Heart right ventricle (tissue), 16 donors: ENCODE data around the gene RASA1. TPM values are rescaled to one million over a fixed set of nuclear protein-coding genes. Genes with fewer than 3 reads are reported as not detected.

Source experiments
- ATAC-seq, 8 donors: fragments of 200-7000 bp; cut with Tn5 transposase; one replicate each; pipeline ENCODE4 v1.9.1; 2020; ENCODE audit warnings: mild to moderate bottlenecking in 8 of 8, moderate library complexity in 8 of 8, moderate number of reproducible peaks in 1 of 8
- DNase-seq, 2 donors: peaks; one replicate each; pipeline ENCODE4 v3.0.0-alpha.2; 2020
- H3K27ac ChIP-seq, 10 donors: fragments of 200-600 bp; sonication (generic) in 2 of 10; one replicate each; pipeline versions ENCODE4 v1.5.0 to v1.8.0; 2020 to 2022; ENCODE audit warnings: mild to moderate bottlenecking in 3 of 10
- H3K27me3 ChIP-seq, 7 donors: fragments of 200-600 bp; one replicate each; pipeline ENCODE4 v1.8.0; 2021 to 2022; ENCODE audit warnings: mild to moderate bottlenecking in 2 of 7
- H3K36me3 ChIP-seq, 9 donors: fragments of 200-600 bp; sonication (generic) in 1 of 9; one replicate each; pipeline versions ENCODE4 v1.5.0 to v1.8.0; 2020 to 2022; ENCODE audit warnings: mild to moderate bottlenecking in 2 of 9
- H3K4me1 ChIP-seq, 9 donors: fragments of 200-600 bp; sonication (generic) in 1 of 9; one replicate each; pipeline versions ENCODE4 v1.5.0 to v1.8.0; 2020 to 2022; ENCODE audit warnings: mild to moderate bottlenecking in 4 of 9
- H3K4me3 ChIP-seq, 10 donors: fragments of 200-600 bp; sonication (generic) in 2 of 10; one replicate each; pipeline versions ENCODE4 v1.5.0 to v1.8.0; 2020 to 2022; ENCODE audit warnings: mild to moderate bottlenecking in 7 of 10, moderate library complexity in 2 of 10
- H3K9me3 ChIP-seq, 11 donors: fragments of 200-600 bp in 10 of 11; sonication (generic) in 2 of 11; one replicate each; pipeline versions ENCODE4 v1.5.0 to v1.8.0; 2013 to 2022; ENCODE audit warnings: mild to moderate bottlenecking in 2 of 11, control low read depth in 1 of 11, moderate library complexity in 1 of 11
- CTCF ChIP-seq, 9 donors: fragments of 200-600 bp; sonication (generic) in 2 of 9; IDR thresholded peaks; one replicate each; pipeline versions ENCODE4 v1.5.0 to v1.8.0; 2021 to 2022; ENCODE audit warnings: antibody characterized with exemption in 9 of 9, mild to moderate bottlenecking in 5 of 9, moderate library complexity in 1 of 9
- WGBS, 2 donors: extraction: QIAGEN DNeasy Blood & Tissue Kit; methylation state at CpG; one replicate each; pipeline ENCODE4 v1.1.7; 2013; ENCODE audit warnings: inconsistent platforms in 1 of 2; 5-methylcytosine and 5-hydroxymethylcytosine counted together
- intact Hi-C, 10 donors: fragments of 100-400 bp; cut with DNase I; formaldehyde crosslinking; loops; one replicate each; pipeline versions ENCODE4 v1.11.1 to v1.14.2; 2022
- polyA plus RNA-seq, 2 donors: library from polyadenylated mRNA; stranded (reverse); fragments of 200-250 nt; gene quantifications; one replicate each; pipeline ENCODE4 v1.2.3, GENCODE V29; 2013
- total RNA-seq, 10 donors: library from RNA; stranded (reverse); fragmentation: NEBNext Ultra II Directional in 3 of 10; extraction: Animal tissue kit (Norgen Biotek cat#: 25700) in 3 of 10; gene quantifications; one replicate each; pipeline versions ENCODE4 v1.2.1 to v1.2.4, GENCODE V29; 2021 to 2023
- donor health status: Arrhythmogenic right ventricular cardiomyopathy.
- donor health status: ischemic (EF 13 %, LVEDD 7.1; RV severe dilation, severe dysfunction).
- donor health status: healthy with polysubstance abuse.
- donor health status: DM: no; HTN: yes; CAD: no.
- donor health status: DM: no; HTN: no; CAD: no.
- donor health status: ischemic (EF 25% LVEDD 6.9; RV normal size, moderate dysfunction).
- donor health status: ischemic (EF 25% LVEDD 5.7; RV mildly dilated, moderate dysfunction).
- donor health status: healthy.
- donor health status: DM: yes; HTN: yes; CAD: no.
- donor health status: Ischemic cardiomyopathy.
- donor health status: ischemic (EF 35%, LVEDD 5.7; RV mildly dilated, moderate dysfunction).
- donor health status: nonischemic (EF 11% LVEDD 7.7; RV severe dilation, severe dysfunction).
- donor health status: DM: yes; HTN: yes; CAD: no.
- donor health status: PGD.
- donor health status: ischemic (EF 29% LVEDD 5.4; RV normal size, mild dysfunction).
- donor health status: nonischemic (EF 23%, LVEDD 6.1; RV moderate dilation, normal function).

RASA1 gene
- total and polyA plus RNA-seq, 12 donors: 6.5 to 21.0 (median 17.7) TPM

DNA sequence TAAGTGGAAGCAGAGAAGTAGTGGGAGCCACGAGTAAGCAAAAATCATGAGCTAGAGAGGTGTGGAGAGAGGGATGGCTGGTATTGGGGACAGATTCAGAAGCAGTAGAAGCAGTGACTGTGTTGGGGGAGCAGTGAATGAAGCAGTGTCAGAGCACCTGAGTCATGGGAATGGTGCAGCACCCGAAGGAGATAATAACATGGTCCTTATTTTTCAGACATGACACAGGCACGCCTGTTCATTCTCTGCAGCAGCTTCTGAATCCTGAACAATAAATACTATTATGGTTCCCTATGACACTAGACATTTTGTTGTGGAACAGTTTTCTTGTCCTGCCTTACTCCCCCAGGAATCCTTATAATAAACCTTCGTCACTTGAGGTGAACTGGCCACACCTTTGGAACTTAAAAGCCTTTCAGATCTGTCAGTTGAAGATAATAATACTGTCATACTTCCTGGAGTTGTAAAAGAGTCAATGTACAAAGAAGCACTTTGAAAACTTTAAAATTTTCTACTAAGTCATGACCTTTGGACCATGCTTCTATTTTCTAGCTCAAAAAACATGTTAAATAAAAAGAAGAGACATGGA lies 7.0 kb upstream of the RASA1 start:
- DNase-seq: no peak
- WGBS, 2 donors: 64 to 71% methylated on average over 4 of the region's 4 CpGs
- Histone ChIP-seq H3K27ac (no peak overlapping the region), H3K27me3 (no peaks in the 10 kb centered on the region), H3K36me3 (no peaks in the 10 kb centered on the region), H3K4me3 (no peak overlapping the region), H3K4me1 (peaks cover 0 to 4% (median 0%) of the 10 kb centered on the region in 9 donors), H3K9me3 (no peaks in the 10 kb centered on the region)
- intact Hi-C loops: loop anchor here in 6 of 10 donors (10.0 kb wide), 3 partner anchors 124 to 154 kb away; partner anchors contain the start of gene CCNH (in 1 of the 6)
- ATAC-seq: no peak
- TF ChIP-seq CTCF (IDR thresholded peaks at IDR 0.05): no peak

- WGBS, 2 donors: 63% methylated on average over 3 of the region's 3 CpGs
- no peak for ATAC-seq
- intact Hi-C loops: loop anchor here in 6 of 10 donors (10.0 kb wide), 3 partner anchors 121 to 151 kb away; partner anchors contain the start of gene CCNH (in 1 of the 6)
These were observed 4.2 kb upstream of the RASA1 start for GRCh38 chr5:87263498-87263897.

DNA sequence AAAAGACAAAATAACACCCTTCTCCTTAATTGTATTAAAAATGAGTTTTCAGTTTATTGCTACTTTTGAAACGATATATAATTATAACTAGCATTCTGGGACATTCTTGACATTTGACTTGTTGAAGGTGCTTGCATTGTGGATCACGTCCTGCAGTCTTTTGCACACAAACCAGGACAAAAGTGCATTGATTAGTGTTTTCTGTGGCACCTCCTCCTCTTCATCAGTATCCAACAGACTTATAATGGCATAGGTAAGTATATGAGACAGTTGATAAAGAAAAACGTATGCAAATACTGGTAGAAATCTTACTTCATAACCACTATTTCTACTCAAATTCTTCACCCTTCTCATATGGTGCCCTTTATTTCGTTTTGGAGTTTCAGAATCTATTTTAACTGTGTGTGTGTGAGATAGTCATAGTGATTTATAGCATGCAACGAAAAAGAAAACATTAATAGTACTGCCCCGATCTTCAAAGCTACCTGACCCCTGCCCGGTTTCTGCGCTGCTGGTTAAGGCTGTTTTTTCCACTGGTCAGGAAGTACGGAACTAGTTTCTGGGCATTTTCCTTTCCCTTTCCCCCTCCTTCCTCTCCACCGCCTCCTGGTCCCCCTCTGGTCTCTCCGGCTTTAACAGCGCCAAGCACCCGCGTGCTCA lies 639 bp upstream of the RASA1 start:
- no peak for TF ChIP-seq CTCF (IDR thresholded peaks at IDR 0.05)
- Histone ChIP-seq H3K27ac (peak overlapping the region; percentile 80 to 97 (median 94)), H3K27me3 (no peaks in the 10 kb centered on the region), H3K4me3 (peak overlapping the region; percentile 76 to 99 (median 94)), H3K9me3 (no peaks in the 10 kb centered on the region), H3K4me1 (peaks cover 0 to 33% (median 22%) of the 10 kb centered on the region in 9 donors), H3K36me3 (peaks cover 0 to 6% (median 0%) of the 10 kb centered on the region in 9 donors)
- intact Hi-C loops: loop anchor here in 7 of 10 donors (5.0 to 10.0 kb wide), 4 partner anchors 118 to 148 kb away; partner anchors contain the start of gene CCNH (in 2 of the 7)
- DNase-seq (no peak), ATAC-seq (no peak)
- WGBS, 2 donors: 8 to 9% methylated on average over 14 of the region's 14 CpGs

More at GRCh38 chr5:87263498-87263897, 4.2 kb upstream of the RASA1 start:
- TF ChIP-seq CTCF (IDR thresholded peaks at IDR 0.05): no peak
- H3K9me3 ChIP-seq: no peaks in the 10 kb centered on the region
- H3K4me1 ChIP-seq: peaks cover 0 to 7% (median 1%) of the 10 kb centered on the region in 9 donors
- no peak for DNase-seq
- H3K27ac ChIP-seq: no peak overlapping the region
- H3K27me3 ChIP-seq: no peaks in the 10 kb centered on the region
- no peaks in the 10 kb centered on the region for H3K36me3 ChIP-seq
- H3K4me3 ChIP-seq: no peak overlapping the region

DNA sequence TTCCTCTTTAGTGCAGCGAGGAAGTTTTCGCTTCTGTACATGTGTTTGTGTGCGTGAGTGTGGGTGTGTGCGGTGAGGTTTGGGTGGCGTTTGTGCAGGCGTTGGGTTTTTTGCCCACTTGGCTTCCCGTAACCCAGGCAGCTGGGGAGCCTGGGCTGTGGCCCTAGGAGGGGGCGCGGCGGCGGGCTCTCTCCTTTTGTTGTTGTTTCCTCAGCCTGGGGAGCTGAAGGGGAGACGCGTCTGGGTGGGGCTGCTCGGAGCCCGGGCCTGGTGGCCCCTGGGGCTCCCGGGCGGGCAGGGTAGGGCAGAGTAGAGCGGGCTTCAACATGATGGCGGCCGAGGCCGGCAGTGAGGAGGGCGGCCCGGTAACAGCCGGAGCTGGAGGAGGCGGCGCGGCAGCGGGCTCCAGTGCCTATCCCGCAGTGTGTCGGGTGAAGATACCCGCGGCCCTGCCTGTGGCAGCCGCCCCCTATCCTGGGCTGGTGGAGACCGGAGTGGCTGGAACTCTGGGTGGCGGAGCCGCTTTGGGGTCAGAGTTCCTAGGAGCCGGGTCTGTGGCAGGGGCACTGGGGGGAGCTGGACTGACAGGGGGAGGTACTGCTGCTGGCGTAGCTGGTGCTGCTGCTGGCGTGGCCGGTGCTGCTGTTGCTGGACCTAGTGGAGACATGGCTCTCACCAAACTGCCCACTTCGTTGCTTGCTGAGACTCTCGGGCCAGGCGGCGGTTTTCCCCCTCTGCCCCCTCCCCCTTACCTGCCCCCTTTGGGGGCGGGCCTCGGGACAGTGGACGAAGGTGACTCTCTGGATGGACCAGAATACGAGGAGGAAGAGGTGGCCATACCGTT lies 665 bp downstream of the RASA1 start:
- intact Hi-C loops: loop anchor here in 7 of 10 donors (5.0 to 10.0 kb wide), 4 partner anchors 116 to 146 kb away; partner anchors contain the start of gene CCNH (in 2 of the 7)
- peak; percentile 72 to 91 (median 85) for ATAC-seq
- Histone ChIP-seq H3K9me3 (no peaks in the 10 kb centered on the region), H3K27me3 (no peaks in the 10 kb centered on the region), H3K4me1 (peaks cover 0 to 43% (median 26%) of the 10 kb centered on the region in 9 donors), H3K27ac (peak overlapping the region; percentile 80 to 97 (median 94)), H3K36me3 (peaks cover 0 to 6% (median 0%) of the 10 kb centered on the region in 9 donors), H3K4me3 (peak overlapping the region; percentile 76 to 99 (median 94))
- DNase-seq: peak; percentile 73 to 75
- 0 to 1% methylated on average over 49 of the region's 49 CpGs for whole genome bisulfite sequencing, 2 donors
- no peak for TF ChIP-seq CTCF (IDR thresholded peaks at IDR 0.05)
